K562 (cell line): ENCODE data around the gene PDE9A. TPM values are rescaled to one million over a fixed set of nuclear protein-coding genes. Genes with fewer than 3 reads are reported as not detected.

Experiments
- ATAC-seq: fragments of 200-7000 bp; cut with Tn5 transposase; 3 replicates; pipeline ENCODE4 v1.9.1; 2020; ENCODE audit warnings: moderate library complexity
- BruUV-seq: library from RNA; stranded (reverse); fragments of 400-500 nt; replicated peaks from 2 replicates; lab custom pipeline; 2021; lab: Mats Ljungman, UMichigan
- CTCF ChIA-PET: fragments of 300-600 bp; formaldehyde crosslinking; extraction: SDS; loops from one replicate; lab custom pipeline; 2021; ENCODE audit warnings: low intra/inter-chr PET ratio; lab: Yijun Ruan, JAX
- POLR2A ChIA-PET: fragments of 300-600, 350-650 bp; sonication (Branson Sonifier 250); formaldehyde crosslinking; extraction: SDS; loops from one replicate; lab custom pipeline; 2021; ENCODE audit warnings: antibody characterized with exemption, inconsistent platforms; lab: Yijun Ruan, JAX
- DNase-seq, 4 experiments: peaks; one replicate each; pipeline versions ENCODE4 v3.0.0 to v3.0.0-alpha.2; 2011 to 2018; ENCODE audit warnings: low spot score in 3 of 4, mixed read lengths in 3 of 4; ENCODE audit errors: extremely low read depth in 1 of 4
- FAIRE-seq: peaks from 2 replicates; lab custom pipeline; 2011; peaks lifted over from hg19 to GRCh38; lab: Jason Lieb, UNC
- H2AFZ ChIP-seq: 2 replicates; pipeline ENCODE4 v1.6.0; 2011; ENCODE audit warnings: low read depth, low read length, control low read depth, inconsistent platforms
- H3K27ac ChIP-seq: fragments of 200-600 bp; 3 replicates; pipeline ENCODE4 v1.8.0; 2011; ENCODE audit warnings: low read depth, mild to moderate bottlenecking, control low read depth, inconsistent platforms, low read length, moderate library complexity, mixed read lengths; ENCODE audit errors: extremely low read depth
- H3K27me3 ChIP-seq, 2 experiments: fragments of 300-600 bp in 1 of 2; 2 replicates in 1 of 2; 3 replicates in 1 of 2; pipeline versions ENCODE4 v1.6.0 to v1.8.0; 2011; ENCODE audit warnings: inconsistent platforms in 2 of 2, low read length in 2 of 2, mild to moderate bottlenecking in 1 of 2, mixed read lengths in 1 of 2, moderate library complexity in 1 of 2; ENCODE audit not compliant: control insufficient read depth in 2 of 2, insufficient read depth in 2 of 2
- H3K36me3 ChIP-seq: fragments of 300-600 bp; 3 replicates; pipeline ENCODE4 v1.8.0; 2011; ENCODE audit warnings: mild to moderate bottlenecking, low read length, inconsistent platforms; ENCODE audit not compliant: control insufficient read depth, insufficient read depth
- H3K4me1 ChIP-seq, 2 experiments: fragments of 200-600 bp in 1 of 2; replicated peaks in 1 of 2; 2 replicates in 1 of 2; 3 replicates in 1 of 2; pipeline versions ENCODE4 v1.5.1 to v1.8.0; 2011; ENCODE audit warnings: inconsistent platforms in 2 of 2, low read length in 2 of 2, mild to moderate bottlenecking in 1 of 2, mixed read lengths in 1 of 2, moderate library complexity in 1 of 2; ENCODE audit not compliant: control insufficient read depth in 2 of 2, insufficient read depth in 2 of 2
- H3K4me2 ChIP-seq: 2 replicates; pipeline ENCODE4 v1.6.1; 2011; ENCODE audit warnings: low read length, control low read depth, inconsistent platforms, mixed read lengths; ENCODE audit not compliant: insufficient read depth
- H3K4me3 ChIP-seq: fragments of 200-600 bp; sonication (generic), shearing (Covaris generic); 2 replicates; pipeline ENCODE4 v1.5.1; 2016; ENCODE audit warnings: control low read depth, inconsistent platforms
- H3K79me2 ChIP-seq: fragments of 200-600 bp; 3 replicates; pipeline ENCODE4 v1.8.0; 2011; ENCODE audit warnings: low read length, inconsistent platforms; ENCODE audit not compliant: control insufficient read depth, insufficient read depth
- H3K9ac ChIP-seq, 2 experiments: 2 replicates each; pipeline versions ENCODE4 v1.6.0 to v1.6.1; 2011; ENCODE audit warnings: low read depth in 2 of 2, low read length in 2 of 2, control low read depth in 1 of 2, inconsistent platforms in 1 of 2, mild to moderate bottlenecking in 1 of 2, mixed read lengths in 1 of 2; ENCODE audit not compliant: insufficient read depth in 1 of 2
- H3K9me1 ChIP-seq: one replicate; pipeline ENCODE4 v1.6.0; 2011; ENCODE audit warnings: inconsistent platforms, mild to moderate bottlenecking, low read length, moderate library complexity; ENCODE audit not compliant: control insufficient read depth, insufficient read depth
- H3K9me3 ChIP-seq: replicated peaks from 2 replicates; pipeline ENCODE4 v1.5.1; 2011; ENCODE audit warnings: low read depth, low read length, inconsistent platforms; ENCODE audit not compliant: control insufficient read depth, insufficient read depth
- H4K20me1 ChIP-seq: replicated peaks from 2 replicates; pipeline ENCODE4 v1.6.1; 2011; ENCODE audit warnings: low read length, inconsistent platforms, mixed read lengths; ENCODE audit not compliant: control insufficient read depth, insufficient read depth
- SMAD4 ChIP-seq: fragments of 250-450 bp; sonication (Bioruptor Pico); conservative IDR thresholded peaks from 2 replicates; pipeline ENCODE4 v1.8.0; 2021; ENCODE audit warnings: inconsistent platforms, mild to moderate bottlenecking, moderate library complexity
- YBX1 ChIP-seq: fragments of 450-650 bp; IDR thresholded peaks from 2 replicates; pipeline ENCODE4 v1.7.1; 2016; ENCODE audit warnings: mild to moderate bottlenecking
- ZNF354B ChIP-seq: fragments of 250-450 bp; sonication (Bioruptor Pico); IDR thresholded peaks from 2 replicates; pipeline ENCODE4 v1.4.0; 2020
- ZNF561 ChIP-seq: fragments of 450-650 bp; formaldehyde crosslinking; conservative IDR thresholded peaks from 2 replicates; pipeline ENCODE4 v1.4.0; 2020; ENCODE audit warnings: mild to moderate bottlenecking, moderate library complexity
- WGBS: fragments of 100-300 bp; shearing (Covaris generic); methylation state at CpG from one replicate; pipeline ENCODE4 v1.1.6; 2016; ENCODE audit warnings: low coverage, mixed read lengths; ENCODE audit not compliant: insufficient coverage; ENCODE audit errors: missing lambda C conversion rate; 5-methylcytosine and 5-hydroxymethylcytosine counted together
- in situ Hi-C: fragments of 300-500 bp; cut with MboI; formaldehyde crosslinking; loops from 4 replicates; pipeline ENCODE4 v1.15.0; 2018; ENCODE audit warnings: inconsistent platforms, mixed read lengths
- intact Hi-C: fragments of 100-400 bp; cut with micrococcal nuclease; formaldehyde crosslinking; loops from 2 replicates; pipeline ENCODE4 v1.14.2; 2022
- polyA plus RNA-seq, 8 experiments: library from polyadenylated mRNA; depleted of rRNA in 4 of 8; stranded (reverse) in 5 of 8; unstranded in 3 of 8; fragments of >200 nt; fragmentation: Nextera tagmentation in 2 of 8; fragmentation: Illumina TruSeq in 1 of 8; extraction: Ambion mirVana in 2 of 8; extraction: Trizol in 1 of 8; gene quantifications; 2 replicates each; pipeline versions ENCODE4 v1.2.1 to v1.2.3, GENCODE V29; 2011 to 2014; ENCODE audit warnings: inconsistent platforms in 1 of 8, missing spikeins in 1 of 8
- total RNA-seq, 7 experiments: library from RNA; depleted of rRNA in 6 of 7; stranded (reverse); fragments of >200 nt in 6 of 7; fragmentation: Illumina TruSeq in 2 of 7; extraction: Trizol in 2 of 7; gene quantifications; 2 replicates each; pipeline versions ENCODE4 v1.2.1 to v1.2.3, GENCODE V29; 2011 to 2021; ENCODE audit warnings: low replicate concordance in 1 of 7
- TF ChIP-seq, protein P1 (sequence below): fragments of 450-650 bp; formaldehyde crosslinking; conservative IDR thresholded peaks from 2 replicates; pipeline ENCODE4 v1.4.0; 2022; ENCODE audit warnings: mild to moderate bottlenecking, missing genetic modification characterization

The PDE9A gene
- total and polyA plus RNA-seq, 9 of the 15 experiments (the other 6 are each of a cell fraction or from before 2014, with no cell fraction given): 0.07 to 0.27 TPM; not detected in 7

DNA sequence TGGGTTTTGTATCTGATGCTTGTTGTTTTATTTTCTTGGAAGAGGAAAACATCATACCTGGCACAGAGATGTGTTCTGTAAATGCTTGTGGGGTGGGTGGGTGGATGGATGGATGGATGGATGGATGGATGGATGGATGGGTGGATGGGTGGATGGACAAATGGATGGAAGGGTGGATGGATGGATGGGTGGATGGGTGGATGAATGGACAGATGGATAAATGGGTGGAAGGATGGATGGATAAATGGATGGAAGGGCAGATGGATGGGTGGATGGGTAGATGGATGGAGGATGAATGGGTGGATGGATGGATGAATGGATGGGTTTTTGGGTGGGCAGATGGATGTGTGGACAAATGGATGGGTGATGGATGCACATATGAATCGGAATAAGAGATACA lies 111.5 kb downstream of the PDE9A start:
- H3K9ac ChIP-seq: no peak overlapping the region
- H3K27me3 ChIP-seq: peaks cover 65 to 91% of the 10 kb centered on the region in 2 experiments; a peak in 4 of 5 replicates
- H3K79me2 ChIP-seq: no peaks in the 10 kb centered on the region
- TF ChIP-seq SMAD4 (CRISPR knock-in tag) (no peak), YBX1 (0 out of 2 replicates have a peak, but pooled peaks have one; percentile 12), ZNF561 (CRISPR knock-in tag) (no peak), ZNF354B (CRISPR knock-in tag) (no peak)
- TF ChIP-seq, protein P1, sequence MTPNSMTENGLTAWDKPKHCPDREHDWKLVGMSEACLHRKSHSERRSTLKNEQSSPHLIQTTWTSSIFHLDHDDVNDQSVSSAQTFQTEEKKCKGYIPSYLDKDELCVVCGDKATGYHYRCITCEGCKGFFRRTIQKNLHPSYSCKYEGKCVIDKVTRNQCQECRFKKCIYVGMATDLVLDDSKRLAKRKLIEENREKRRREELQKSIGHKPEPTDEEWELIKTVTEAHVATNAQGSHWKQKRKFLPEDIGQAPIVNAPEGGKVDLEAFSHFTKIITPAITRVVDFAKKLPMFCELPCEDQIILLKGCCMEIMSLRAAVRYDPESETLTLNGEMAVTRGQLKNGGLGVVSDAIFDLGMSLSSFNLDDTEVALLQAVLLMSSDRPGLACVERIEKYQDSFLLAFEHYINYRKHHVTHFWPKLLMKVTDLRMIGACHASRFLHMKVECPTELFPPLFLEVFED (CRISPR knock-in tag): 0 out of 2 replicates have a peak, but pooled peaks have one; percentile 14
- TF ChIP-seq, all 486 proteins: peak for 2
- DNase-seq (no peak), ATAC-seq (no peak), FAIRE-seq (peak; percentile 40)
- CTCF ChIA-PET: no interaction called here
- H3K9me3 ChIP-seq: peaks cover 4% of the 10 kb centered on the region; the same call in 1 of the 2 replicates
- 0% methylated on average over 1 of the region's 1 CpG for WGBS
- in situ Hi-C loops: no loop called here
- no peaks in the 10 kb centered on the region for H3K36me3 ChIP-seq
- POLR2A ChIA-PET: interaction anchor here (0.7 kb wide), 1 partner anchor 171 kb away, joined by 4 read pairs; no protein-coding TSS in a partner anchor
- intact Hi-C loops: no loop called here
- no peak overlapping the region for H3K27ac ChIP-seq
- H2AFZ ChIP-seq: no peak overlapping the region
- no peak overlapping the region for H3K4me2 ChIP-seq
- no TSS peak for BruUV-seq
- no peak overlapping the region for H3K4me3 ChIP-seq
- H4K20me1 ChIP-seq: peaks cover 19% of the 10 kb centered on the region; the same call in 1 of the 2 replicates
- H3K9me1 ChIP-seq: no peaks in the 10 kb centered on the region
- H3K4me1 ChIP-seq: peaks cover 0 to 15% of the 10 kb centered on the region in 2 experiments; a peak in 1 of 5 replicates
